ENCODE data around the gene CASQ1. TPM values are rescaled to one million over a fixed set of nuclear protein-coding genes. Genes with fewer than 3 reads are reported as not detected.

Gene CASQ1
- total and polyA plus RNA-seq, 2 of the 13 experiments (the other 11 are each of a cell fraction or from before 2014, with no cell fraction given), result 0.09 to 0.20 TPM

GRCh38 chr1:160206036-160206389 is 15.6 kb downstream of the CASQ1 start:
- ChIA-PET POLR2A (no interaction called here), CTCF (ENCODE audit: low intra/inter-chr PET ratio, low total read pairs) (no interaction called here)
- in situ Hi-C loops (cut with HindIII; ENCODE audit: extremely low pct_ligation_motif_present, low pct_unique_long_range_greater_than_20kb) (no loop called here), intact Hi-C loops (cut with micrococcal nuclease; ENCODE audit: unreplicated experiment) (no loop called here)
- Histone ChIP-seq H3K9me3 (ENCODE audit: low read length) (no peaks in the 10 kb centered on the region), H3K4me3 (replicated peaks in 1 of 3; ENCODE audit: insufficient read depth in 1 of 3, low read depth in 2 of 3, low read length in 3 of 3) (peak overlapping the region; percentile 84 to 99 (median 86)), H3K4me2 (ENCODE audit: low read depth, low read length) (peak overlapping the region; percentile 93), H3K4me1 (ENCODE audit: insufficient read depth, low read length) (peaks cover 32% of the 10 kb centered on the region), H3K9ac (ENCODE audit: insufficient read depth, low read depth, low read length) (peak overlapping the region; percentile 89), H3K27ac (ENCODE audit: extremely low read length, insufficient read depth, low read length) (no peak overlapping the region), H3K36me3 (replicated peaks in 1 of 2; ENCODE audit: control insufficient read depth in 1 of 2, insufficient read depth in 2 of 2, low read length in 2 of 2) (peaks cover 0 to 2% of the 10 kb centered on the region in 2 experiments; a peak in 2 of 5 replicates), H3K79me2 (ENCODE audit: insufficient read depth, low read length) (peaks cover 2% of the 10 kb centered on the region), H3K27me3 (ENCODE audit: control insufficient read depth in 1 of 2, insufficient read depth in 2 of 2, low read length in 2 of 2) (no peaks in the 10 kb centered on the region), H4K20me1 (ENCODE audit: insufficient read depth, low read length) (no peaks in the 10 kb centered on the region), H2AFZ (ENCODE audit: low read length) (no peak overlapping the region)
- peak; percentile 15 for ATAC-seq
- 49% methylated on average over 9 of the region's 9 CpGs for WGBS (ENCODE audit: low lambda C conversion rate)
- no peak for FAIRE-seq
- TF ChIP-seq RCOR2 (CRISPR knock-in tag; IDR thresholded peaks at IDR 0.05) (no peak), BRD4 (CRISPR knock-in tag; IDR thresholded peaks at IDR 0.05) (0 out of 2 replicates have a peak, but pooled peaks have one; percentile 2)
- no peak for DNase-seq (ENCODE audit: low spot score)
- BruUV-seq (replicated peaks), result no TSS peak

DNA sequence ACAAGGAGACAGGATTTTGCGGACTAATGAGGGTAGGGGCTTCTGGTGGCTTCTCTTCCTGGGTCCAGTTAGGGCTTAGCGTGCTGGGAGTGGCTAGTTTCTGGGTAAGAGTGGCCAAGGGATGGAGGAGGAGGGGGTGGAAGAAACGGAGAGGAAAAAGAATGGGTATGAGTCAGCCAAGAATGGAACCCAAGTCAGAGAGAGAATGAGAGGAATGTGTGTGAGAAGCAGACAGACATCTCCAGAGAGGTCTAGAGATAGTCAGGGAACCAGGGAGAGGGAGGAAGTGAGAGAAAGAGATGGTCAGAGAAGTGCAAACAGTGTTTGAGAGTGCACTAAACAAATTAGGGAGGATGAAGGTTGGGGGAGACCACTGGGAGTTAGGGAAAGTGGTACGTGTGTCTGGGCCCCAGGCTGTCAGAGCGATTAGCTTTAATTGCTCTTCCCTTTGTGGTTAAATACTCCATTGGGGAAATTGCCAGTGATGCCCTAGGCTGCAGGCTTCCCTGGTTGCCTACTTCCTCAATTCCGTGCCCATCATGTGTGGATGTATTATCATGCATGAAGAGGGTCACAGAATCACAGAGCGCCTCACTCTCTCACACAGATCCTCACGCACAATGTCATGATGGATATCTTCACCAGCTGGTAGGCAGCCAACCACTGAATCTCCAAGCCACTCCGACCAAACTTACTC is 16.2 kb downstream of the CASQ1 start:
- peaks cover 2% of the 10 kb centered on the region for H3K79me2 ChIP-seq (ENCODE audit: insufficient read depth, low read length)
- CTCF ChIA-PET (ENCODE audit: low intra/inter-chr PET ratio, low total read pairs), result no interaction called here
- TF ChIP-seq RARA (CRISPR knock-in tag; IDR thresholded peaks at IDR 0.05) (no peak), RFXANK (CRISPR knock-in tag; IDR thresholded peaks at IDR 0.05) (no peak), IRF9 (CRISPR knock-in tag; IDR thresholded peaks at IDR 0.05; ENCODE audit: borderline replicate concordance) (no peak), RFX5 (IDR thresholded peaks at IDR 0.05; ENCODE audit: low read depth, low read length) (no peak), ZNF329 (CRISPR knock-in tag; IDR thresholded peaks at IDR 0.05; ENCODE audit: low read depth) (no peak), ZNF782 (CRISPR knock-in tag; IDR thresholded peaks at IDR 0.05; ENCODE audit: borderline replicate concordance) (no peak), ZSCAN22 (CRISPR knock-in tag; IDR thresholded peaks at IDR 0.05) (no peak), ZNF512 (CRISPR knock-in tag; IDR thresholded peaks at IDR 0.05) (no peak), RARG (CRISPR knock-in tag; IDR thresholded peaks at IDR 0.05; ENCODE audit: low read depth) (no peak)
- TF ChIP-seq, protein P1, sequence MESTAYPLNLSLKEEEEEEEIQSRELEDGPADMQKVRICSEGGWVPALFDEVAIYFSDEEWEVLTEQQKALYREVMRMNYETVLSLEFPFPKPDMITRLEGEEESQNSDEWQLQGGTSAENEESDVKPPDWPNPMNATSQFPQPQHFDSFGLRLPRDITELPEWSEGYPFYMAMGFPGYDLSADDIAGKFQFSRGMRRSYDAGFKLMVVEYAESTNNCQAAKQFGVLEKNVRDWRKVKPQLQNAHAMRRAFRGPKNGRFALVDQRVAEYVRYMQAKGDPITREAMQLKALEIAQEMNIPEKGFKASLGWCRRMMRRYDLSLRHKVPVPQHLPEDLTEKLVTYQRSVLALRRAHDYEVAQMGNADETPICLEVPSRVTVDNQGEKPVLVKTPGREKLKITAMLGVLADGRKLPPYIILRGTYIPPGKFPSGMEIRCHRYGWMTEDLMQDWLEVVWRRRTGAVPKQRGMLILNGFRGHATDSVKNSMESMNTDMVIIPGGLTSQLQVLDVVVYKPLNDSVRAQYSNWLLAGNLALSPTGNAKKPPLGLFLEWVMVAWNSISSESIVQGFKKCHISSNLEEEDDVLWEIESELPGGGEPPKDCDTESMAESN (CRISPR knock-in tag; conservative IDR thresholded peaks at IDR 0.05), result no peak
- TF ChIP-seq, protein P2, sequence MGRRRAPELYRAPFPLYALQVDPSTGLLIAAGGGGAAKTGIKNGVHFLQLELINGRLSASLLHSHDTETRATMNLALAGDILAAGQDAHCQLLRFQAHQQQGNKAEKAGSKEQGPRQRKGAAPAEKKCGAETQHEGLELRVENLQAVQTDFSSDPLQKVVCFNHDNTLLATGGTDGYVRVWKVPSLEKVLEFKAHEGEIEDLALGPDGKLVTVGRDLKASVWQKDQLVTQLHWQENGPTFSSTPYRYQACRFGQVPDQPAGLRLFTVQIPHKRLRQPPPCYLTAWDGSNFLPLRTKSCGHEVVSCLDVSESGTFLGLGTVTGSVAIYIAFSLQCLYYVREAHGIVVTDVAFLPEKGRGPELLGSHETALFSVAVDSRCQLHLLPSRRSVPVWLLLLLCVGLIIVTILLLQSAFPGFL (CRISPR knock-in tag; IDR thresholded peaks at IDR 0.05), result no peak

More for the DNA sequence above, 16.2 kb downstream of the CASQ1 start:
- ATAC-seq (no peak), FAIRE-seq (no peak), DNase-seq (ENCODE audit: low spot score) (no peak)
- no peaks in the 10 kb centered on the region for H3K9me3 ChIP-seq (ENCODE audit: low read length)
- H3K36me3 ChIP-seq (replicated peaks in 1 of 2; ENCODE audit: control insufficient read depth in 1 of 2, insufficient read depth in 2 of 2, low read length in 2 of 2), result peaks cover 4% of the 10 kb centered on the region in 2 experiments; a peak in 3 of 5 replicates
- H3K4me3 ChIP-seq (replicated peaks in 1 of 3; ENCODE audit: insufficient read depth in 1 of 3, low read depth in 2 of 3, low read length in 3 of 3), result peak overlapping the region in 1 of 3 experiments; percentile 99; a peak in 2 of 6 replicates
- POLR2A ChIA-PET, result no interaction called here
- WGBS (ENCODE audit: low lambda C conversion rate), result 91% methylated on average over 9 of the region's 9 CpGs
- H4K20me1 ChIP-seq (ENCODE audit: insufficient read depth, low read length), result no peaks in the 10 kb centered on the region
- no peak overlapping the region for H2AFZ ChIP-seq (ENCODE audit: low read length)
- no peaks in the 10 kb centered on the region for H3K27me3 ChIP-seq (ENCODE audit: control insufficient read depth in 1 of 2, insufficient read depth in 2 of 2, low read length in 2 of 2)
- intact Hi-C loops (cut with micrococcal nuclease; ENCODE audit: unreplicated experiment) (no loop called here), in situ Hi-C loops (cut with HindIII; ENCODE audit: extremely low pct_ligation_motif_present, low pct_unique_long_range_greater_than_20kb) (no loop called here)
- H3K9ac ChIP-seq (ENCODE audit: insufficient read depth, low read depth, low read length), result no peak overlapping the region
- no peak overlapping the region for H3K27ac ChIP-seq (ENCODE audit: extremely low read length, insufficient read depth, low read length)
- peaks cover 32% of the 10 kb centered on the region for H3K4me1 ChIP-seq (ENCODE audit: insufficient read depth, low read length)
- no TSS peak for BruUV-seq (replicated peaks)
- H3K4me2 ChIP-seq (ENCODE audit: low read depth, low read length), result peak overlapping the region; percentile 93

Data from HepG2 (cell line).